SU-DHL-6 (cell line): ENCODE data around the gene C6orf132.

Source experiments
- H2AFZ ChIP-seq: fragments of 200-600 bp; sonication (generic); 2 replicates; pipeline ENCODE4 v1.6.1; 2014; ENCODE audit warnings: low read depth, mild to moderate bottlenecking, moderate library complexity, mixed read lengths, antibody characterized with exemption, low read length; ENCODE audit not compliant: severe bottlenecking
- H3F3A ChIP-seq: fragments of 200-600 bp; shearing (Covaris generic); 2 replicates; pipeline ENCODE4 v1.6.0; 2016; ENCODE audit warnings: antibody characterized with exemption, mild to moderate bottlenecking; ENCODE audit not compliant: insufficient read depth
- H3K27ac ChIP-seq: fragments of 200-600 bp; sonication (generic); 2 replicates; pipeline ENCODE4 v1.5.1; 2016; ENCODE audit warnings: low read depth, mild to moderate bottlenecking, low read length, moderate library complexity, mixed read lengths
- H3K27me3 ChIP-seq: fragments of 200-600 bp; sonication (generic), shearing (Covaris generic); 2 replicates; pipeline ENCODE4 v1.6.0; 2014; ENCODE audit warnings: mild to moderate bottlenecking, low read length
- H3K36me3 ChIP-seq: fragments of 200-600 bp; sonication (generic); 2 replicates; pipeline ENCODE4 v1.6.1; 2014; ENCODE audit warnings: mild to moderate bottlenecking, low read length, mixed read lengths
- H3K4me2 ChIP-seq: fragments of 300-600, 200-600 bp; shearing (Covaris generic), sonication (generic); 2 replicates; pipeline ENCODE4 v1.6.0; 2014; ENCODE audit warnings: low read length, low read depth, mild to moderate bottlenecking; ENCODE audit not compliant: poor library complexity, severe bottlenecking
- H3K4me3 ChIP-seq: fragments of 200-600 bp; sonication (generic); 2 replicates; pipeline ENCODE4 v1.5.1; 2014; ENCODE audit warnings: antibody characterized with exemption, low read length, mild to moderate bottlenecking, mixed read lengths; ENCODE audit not compliant: insufficient read depth, poor library complexity, severe bottlenecking
- H3K79me2 ChIP-seq: fragments of 200-600 bp; sonication (generic); 2 replicates; pipeline ENCODE4 v1.6.1; 2014; ENCODE audit warnings: mild to moderate bottlenecking, low read length, moderate library complexity; ENCODE audit not compliant: insufficient read depth
- H3K9ac ChIP-seq: fragments of 200-600 bp; sonication (generic); 2 replicates; pipeline ENCODE4 v1.7.0; 2014; ENCODE audit warnings: mild to moderate bottlenecking, low read length
- H3K9me2 ChIP-seq: fragments of 200-600 bp; sonication (generic); replicated peaks from 2 replicates; pipeline ENCODE4 v1.6.1; 2014; ENCODE audit warnings: low read length; ENCODE audit not compliant: insufficient read depth
- H3K9me3 ChIP-seq: fragments of 200-600 bp; sonication (generic); 2 replicates; pipeline ENCODE4 v1.6.1; 2014; ENCODE audit warnings: low read length, mixed read lengths; ENCODE audit not compliant: insufficient read depth
- H4K20me1 ChIP-seq: fragments of 200-600 bp; sonication (generic); 2 replicates; pipeline ENCODE4 v1.6.1; 2014; ENCODE audit warnings: low read depth, mild to moderate bottlenecking, antibody characterized with exemption, low read length, moderate library complexity, mixed read lengths
- CTCF ChIP-seq: fragments of 200-600 bp; sonication (generic); IDR thresholded peaks from one replicate; pipeline ENCODE4 v1.5.1; 2017; ENCODE audit warnings: antibody characterized with exemption, mild to moderate bottlenecking, low read length, moderate library complexity; ENCODE audit not compliant: insufficient read depth, poor library complexity, severe bottlenecking
- EZH2phosphoT487 ChIP-seq: fragments of 200-600 bp; sonication (generic), shearing (Covaris generic); conservative IDR thresholded peaks from 2 replicates; pipeline ENCODE4 v1.6.1; 2018; ENCODE audit warnings: mild to moderate bottlenecking, antibody characterized with exemption, low read length, moderate library complexity, mixed read lengths

The C6orf132 gene

GRCh38 chr6:42179261-42179944, 37.0 kb upstream of the C6orf132 start:
- Histone ChIP-seq H3K9ac (no peak overlapping the region), H3K4me3 (no peak overlapping the region)

GRCh38 chr6:42177514-42178364, 35.3 kb upstream of the C6orf132 start:
- H3K9me3 ChIP-seq: no peaks in the 10 kb centered on the region
- no peak overlapping the region for H3K4me3 ChIP-seq
- no peak overlapping the region for H3K4me2 ChIP-seq
- H2AFZ ChIP-seq: no peak overlapping the region
- no peaks in the 10 kb centered on the region for H3F3A ChIP-seq
- H3K27ac ChIP-seq: no peak overlapping the region
- H3K9ac ChIP-seq: no peak overlapping the region
- no peaks in the 10 kb centered on the region for H3K79me2 ChIP-seq
- no peaks in the 10 kb centered on the region for H4K20me1 ChIP-seq
- H3K36me3 ChIP-seq: no peaks in the 10 kb centered on the region
- H3K27me3 ChIP-seq: no peaks in the 10 kb centered on the region
- no peaks in the 10 kb centered on the region for H3K9me2 ChIP-seq
- TF ChIP-seq CTCF (no peak), EZH2phosphoT487 (no peak)

More at GRCh38 chr6:42179261-42179944, 37.0 kb upstream of the C6orf132 start:
- H3K9me3 ChIP-seq: no peaks in the 10 kb centered on the region
- H3F3A ChIP-seq: no peaks in the 10 kb centered on the region
- H4K20me1 ChIP-seq: no peaks in the 10 kb centered on the region
- no peaks in the 10 kb centered on the region for H3K27me3 ChIP-seq
- H2AFZ ChIP-seq: no peak overlapping the region
- no peak overlapping the region for H3K27ac ChIP-seq
- H3K79me2 ChIP-seq: no peaks in the 10 kb centered on the region
- H3K4me2 ChIP-seq: no peak overlapping the region
- no peaks in the 10 kb centered on the region for H3K9me2 ChIP-seq
- no peak for TF ChIP-seq EZH2phosphoT487
- no peak for TF ChIP-seq CTCF
- no peaks in the 10 kb centered on the region for H3K36me3 ChIP-seq

GRCh38 chr6:42176981-42177380, 34.6 kb upstream of the C6orf132 start:
- H3K9me2 ChIP-seq: no peaks in the 10 kb centered on the region
- no peak overlapping the region for H3K9ac ChIP-seq
- H3K36me3 ChIP-seq: no peaks in the 10 kb centered on the region
- H3K4me2 ChIP-seq: no peak overlapping the region
- H3K9me3 ChIP-seq: no peaks in the 10 kb centered on the region
- no peaks in the 10 kb centered on the region for H3F3A ChIP-seq
- no peaks in the 10 kb centered on the region for H3K79me2 ChIP-seq
- no peak overlapping the region for H3K27ac ChIP-seq
- H3K4me3 ChIP-seq: no peak overlapping the region
- TF ChIP-seq EZH2phosphoT487: no peak
- TF ChIP-seq CTCF: no peak
- no peaks in the 10 kb centered on the region for H3K27me3 ChIP-seq
- no peaks in the 10 kb centered on the region for H4K20me1 ChIP-seq
- no peak overlapping the region for H2AFZ ChIP-seq
